H1 (cell line): ENCODE measurements around the gene UBE2M.

Experiments
- CBX8 ChIP-seq: fragments of 300-800, 300-1000 bp; sonication (generic); IDR thresholded peaks from 2 replicates; pipeline ENCODE4 v1.7.1; 2016; ENCODE audit warnings: low read depth, low read length, borderline replicate concordance
- CEBPB ChIP-seq: IDR thresholded peaks from 2 replicates; pipeline ENCODE4 v1.6.1; 2012; ENCODE audit warnings: low read depth, low read length
- KDM4A ChIP-seq: IDR thresholded peaks from one replicate; pipeline ENCODE4 v1.7.1; 2012; ENCODE audit warnings: low read depth, mild to moderate bottlenecking, moderate library complexity, low read length, inconsistent platforms; ENCODE audit not compliant: severe bottlenecking
- MAFK ChIP-seq: IDR thresholded peaks from 2 replicates; pipeline ENCODE4 v1.6.1; 2012; ENCODE audit warnings: low read depth, mild to moderate bottlenecking, improper control_type of control experiment, low read length
- NRF1 ChIP-seq: IDR thresholded peaks from 2 replicates; pipeline ENCODE4 v1.6.1; 2011; ENCODE audit warnings: mild to moderate bottlenecking, low read depth, low read length, improper control_type of control experiment
- POLR2A ChIP-seq, 2 experiments: IDR thresholded peaks; 1 replicate in 1 of 2; 2 replicates in 1 of 2; pipeline ENCODE4 v1.6.1; 2011; ENCODE audit warnings: low read depth in 2 of 2, low read length in 2 of 2, mild to moderate bottlenecking in 2 of 2; ENCODE audit errors: control extremely low read depth in 1 of 2
- SIN3A ChIP-seq, 2 experiments: IDR thresholded peaks in 1 of 2; conservative IDR thresholded peaks in 1 of 2; 2 replicates each; pipeline ENCODE4 v1.6.1; 2011 to 2012; ENCODE audit warnings: low read length in 2 of 2, improper control_type of control experiment in 1 of 2, low read depth in 1 of 2, mild to moderate bottlenecking in 1 of 2
- SUZ12 ChIP-seq: fragments of 200-600 bp; sonication (generic); IDR thresholded peaks from 2 replicates; pipeline ENCODE4 v1.6.1; 2012; ENCODE audit warnings: mild to moderate bottlenecking, inconsistent platforms, low read length, moderate library complexity, mixed read lengths
- TCF12 ChIP-seq: IDR thresholded peaks from 2 replicates; pipeline ENCODE4 v1.6.1; 2011; ENCODE audit warnings: low read depth, mild to moderate bottlenecking, low read length
- YY1 ChIP-seq: IDR thresholded peaks from 2 replicates; pipeline ENCODE4 v1.6.1; 2011; ENCODE audit warnings: low read depth, mild to moderate bottlenecking, low read length
- ZNF274 ChIP-seq: IDR thresholded peaks from 2 replicates; pipeline ENCODE4 v1.7.0; 2012; ENCODE audit warnings: low read length, borderline replicate concordance; ENCODE audit errors: extremely low read depth
- TF ChIP-seq, protein P1 (sequence below), 3 experiments: IDR thresholded peaks; 1 replicate in 2 of 3; 2 replicates in 1 of 3; pipeline versions ENCODE4 v1.5.1 to v1.6.1; 2011; ENCODE audit warnings: low read length in 3 of 3, mild to moderate bottlenecking in 3 of 3, inconsistent platforms in 2 of 3, low read depth in 1 of 3, moderate library complexity in 1 of 3; ENCODE audit not compliant: insufficient read depth in 1 of 3; ENCODE audit errors: control extremely low read depth in 1 of 3

DNA sequence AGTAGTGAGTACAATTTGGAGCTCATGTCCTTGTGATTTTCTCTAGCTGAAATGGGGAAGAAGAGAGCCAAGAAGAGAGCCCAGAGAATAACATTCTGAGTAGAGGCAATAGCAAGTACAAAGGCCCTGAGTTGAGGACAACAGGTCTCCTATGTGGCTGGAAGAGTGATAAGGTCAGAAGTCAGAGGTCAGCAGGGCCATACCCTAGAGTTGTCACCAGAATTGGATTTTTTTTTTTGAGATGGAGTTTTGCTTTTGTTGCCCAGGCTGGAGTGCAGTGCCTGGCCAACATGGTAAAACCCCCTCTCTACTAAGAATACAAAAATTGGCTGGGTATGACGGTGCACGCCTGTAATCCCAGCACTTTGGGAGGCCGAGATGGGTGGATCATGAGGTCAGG, 22.6 kb downstream of the UBE2M start:
- TF ChIP-seq, protein P1, sequence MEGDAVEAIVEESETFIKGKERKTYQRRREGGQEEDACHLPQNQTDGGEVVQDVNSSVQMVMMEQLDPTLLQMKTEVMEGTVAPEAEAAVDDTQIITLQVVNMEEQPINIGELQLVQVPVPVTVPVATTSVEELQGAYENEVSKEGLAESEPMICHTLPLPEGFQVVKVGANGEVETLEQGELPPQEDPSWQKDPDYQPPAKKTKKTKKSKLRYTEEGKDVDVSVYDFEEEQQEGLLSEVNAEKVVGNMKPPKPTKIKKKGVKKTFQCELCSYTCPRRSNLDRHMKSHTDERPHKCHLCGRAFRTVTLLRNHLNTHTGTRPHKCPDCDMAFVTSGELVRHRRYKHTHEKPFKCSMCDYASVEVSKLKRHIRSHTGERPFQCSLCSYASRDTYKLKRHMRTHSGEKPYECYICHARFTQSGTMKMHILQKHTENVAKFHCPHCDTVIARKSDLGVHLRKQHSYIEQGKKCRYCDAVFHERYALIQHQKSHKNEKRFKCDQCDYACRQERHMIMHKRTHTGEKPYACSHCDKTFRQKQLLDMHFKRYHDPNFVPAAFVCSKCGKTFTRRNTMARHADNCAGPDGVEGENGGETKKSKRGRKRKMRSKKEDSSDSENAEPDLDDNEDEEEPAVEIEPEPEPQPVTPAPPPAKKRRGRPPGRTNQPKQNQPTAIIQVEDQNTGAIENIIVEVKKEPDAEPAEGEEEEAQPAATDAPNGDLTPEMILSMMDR (IDR thresholded peaks at IDR 0.05; ENCODE audit: control extremely low read depth in 1 of 3, insufficient read depth in 1 of 3, low read depth in 1 of 3, low read length in 3 of 3) = no peak
- TF ChIP-seq YY1 = no peak
- no peak for TF ChIP-seq ZNF274
- no peak for TF ChIP-seq NRF1
- TF ChIP-seq POLR2A (IDR thresholded peaks at IDR 0.05; ENCODE audit: control extremely low read depth in 1 of 2, low read depth in 2 of 2, low read length in 2 of 2) = no peak
- no peak for TF ChIP-seq SUZ12
- TF ChIP-seq KDM4A = no peak
- no peak for TF ChIP-seq CBX8
- no peak for TF ChIP-seq TCF12
- TF ChIP-seq CEBPB = no peak
- no peak for TF ChIP-seq SIN3A (conservative IDR thresholded peaks at IDR 0.05 in 1 of 2, IDR thresholded peaks at IDR 0.05 in 1 of 2; ENCODE audit: low read depth in 1 of 2, low read length in 2 of 2)
- TF ChIP-seq MAFK = no peak
